Measurements from ENCODE around the gene NACC2.

DNA sequence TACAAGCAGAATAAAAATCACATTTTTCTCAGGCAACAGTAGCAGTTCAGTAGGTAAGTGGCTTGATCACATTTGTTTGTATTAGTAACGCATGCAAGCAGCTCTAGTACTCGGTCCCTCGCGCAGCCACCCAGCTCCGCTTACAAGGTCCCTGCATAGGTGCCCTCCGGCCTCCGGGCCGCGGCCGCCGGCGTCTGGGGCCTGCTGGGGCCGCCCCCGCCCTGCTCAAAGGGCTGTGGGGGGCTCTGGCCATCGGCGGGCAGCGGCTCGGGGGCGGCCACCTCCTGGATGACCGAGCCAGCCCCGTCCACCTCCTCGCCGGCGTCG lies 83.8 kb downstream of the NACC2 start:
- TF ChIP-seq, protein P1, sequence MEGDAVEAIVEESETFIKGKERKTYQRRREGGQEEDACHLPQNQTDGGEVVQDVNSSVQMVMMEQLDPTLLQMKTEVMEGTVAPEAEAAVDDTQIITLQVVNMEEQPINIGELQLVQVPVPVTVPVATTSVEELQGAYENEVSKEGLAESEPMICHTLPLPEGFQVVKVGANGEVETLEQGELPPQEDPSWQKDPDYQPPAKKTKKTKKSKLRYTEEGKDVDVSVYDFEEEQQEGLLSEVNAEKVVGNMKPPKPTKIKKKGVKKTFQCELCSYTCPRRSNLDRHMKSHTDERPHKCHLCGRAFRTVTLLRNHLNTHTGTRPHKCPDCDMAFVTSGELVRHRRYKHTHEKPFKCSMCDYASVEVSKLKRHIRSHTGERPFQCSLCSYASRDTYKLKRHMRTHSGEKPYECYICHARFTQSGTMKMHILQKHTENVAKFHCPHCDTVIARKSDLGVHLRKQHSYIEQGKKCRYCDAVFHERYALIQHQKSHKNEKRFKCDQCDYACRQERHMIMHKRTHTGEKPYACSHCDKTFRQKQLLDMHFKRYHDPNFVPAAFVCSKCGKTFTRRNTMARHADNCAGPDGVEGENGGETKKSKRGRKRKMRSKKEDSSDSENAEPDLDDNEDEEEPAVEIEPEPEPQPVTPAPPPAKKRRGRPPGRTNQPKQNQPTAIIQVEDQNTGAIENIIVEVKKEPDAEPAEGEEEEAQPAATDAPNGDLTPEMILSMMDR (IDR thresholded peaks at IDR 0.05), result no peak
- no peak for TF ChIP-seq POLR2AphosphoS5 (IDR thresholded peaks at IDR 0.05)
